K562 (cell line): ENCODE measurements around the gene SLC7A8. TPM values are rescaled to one million over a fixed set of nuclear protein-coding genes. Genes with fewer than 3 reads are reported as not detected.

Experiments used
- ATAC-seq: fragments of 200-7000 bp; cut with Tn5 transposase; 3 replicates; pipeline ENCODE4 v1.9.1; 2020; ENCODE audit warnings: moderate library complexity
- BruUV-seq: library from RNA; stranded (reverse); fragments of 400-500 nt; replicated peaks from 2 replicates; lab custom pipeline; 2021; lab: Mats Ljungman, UMichigan
- CTCF ChIA-PET: fragments of 300-600 bp; formaldehyde crosslinking; extraction: SDS; loops from one replicate; lab custom pipeline; 2021; ENCODE audit warnings: low intra/inter-chr PET ratio; lab: Yijun Ruan, JAX
- POLR2A ChIA-PET: fragments of 300-600, 350-650 bp; sonication (Branson Sonifier 250); formaldehyde crosslinking; extraction: SDS; loops from one replicate; lab custom pipeline; 2021; ENCODE audit warnings: antibody characterized with exemption, inconsistent platforms; lab: Yijun Ruan, JAX
- DNase-seq, 4 experiments: peaks; one replicate each; pipeline versions ENCODE4 v3.0.0 to v3.0.0-alpha.2; 2011 to 2018; ENCODE audit warnings: low spot score in 3 of 4, mixed read lengths in 3 of 4; ENCODE audit errors: extremely low read depth in 1 of 4
- FAIRE-seq: peaks from 2 replicates; lab custom pipeline; 2011; peaks lifted over from hg19 to GRCh38; lab: Jason Lieb, UNC
- H2AFZ ChIP-seq: 2 replicates; pipeline ENCODE4 v1.6.0; 2011; ENCODE audit warnings: low read depth, low read length, control low read depth, inconsistent platforms
- H3K27ac ChIP-seq: fragments of 200-600 bp; 3 replicates; pipeline ENCODE4 v1.8.0; 2011; ENCODE audit warnings: low read depth, mild to moderate bottlenecking, control low read depth, inconsistent platforms, low read length, moderate library complexity, mixed read lengths; ENCODE audit errors: extremely low read depth
- H3K27me3 ChIP-seq, 2 experiments: fragments of 300-600 bp in 1 of 2; 2 replicates in 1 of 2; 3 replicates in 1 of 2; pipeline versions ENCODE4 v1.6.0 to v1.8.0; 2011; ENCODE audit warnings: inconsistent platforms in 2 of 2, low read length in 2 of 2, mild to moderate bottlenecking in 1 of 2, mixed read lengths in 1 of 2, moderate library complexity in 1 of 2; ENCODE audit not compliant: control insufficient read depth in 2 of 2, insufficient read depth in 2 of 2
- H3K36me3 ChIP-seq: fragments of 300-600 bp; 3 replicates; pipeline ENCODE4 v1.8.0; 2011; ENCODE audit warnings: mild to moderate bottlenecking, low read length, inconsistent platforms; ENCODE audit not compliant: control insufficient read depth, insufficient read depth
- H3K4me1 ChIP-seq, 2 experiments: fragments of 200-600 bp in 1 of 2; replicated peaks in 1 of 2; 2 replicates in 1 of 2; 3 replicates in 1 of 2; pipeline versions ENCODE4 v1.5.1 to v1.8.0; 2011; ENCODE audit warnings: inconsistent platforms in 2 of 2, low read length in 2 of 2, mild to moderate bottlenecking in 1 of 2, mixed read lengths in 1 of 2, moderate library complexity in 1 of 2; ENCODE audit not compliant: control insufficient read depth in 2 of 2, insufficient read depth in 2 of 2
- H3K4me2 ChIP-seq: 2 replicates; pipeline ENCODE4 v1.6.1; 2011; ENCODE audit warnings: low read length, control low read depth, inconsistent platforms, mixed read lengths; ENCODE audit not compliant: insufficient read depth
- H3K4me3 ChIP-seq: fragments of 200-600 bp; sonication (generic), shearing (Covaris generic); 2 replicates; pipeline ENCODE4 v1.5.1; 2016; ENCODE audit warnings: control low read depth, inconsistent platforms
- H3K79me2 ChIP-seq: fragments of 200-600 bp; 3 replicates; pipeline ENCODE4 v1.8.0; 2011; ENCODE audit warnings: low read length, inconsistent platforms; ENCODE audit not compliant: control insufficient read depth, insufficient read depth
- H3K9ac ChIP-seq, 2 experiments: 2 replicates each; pipeline versions ENCODE4 v1.6.0 to v1.6.1; 2011; ENCODE audit warnings: low read depth in 2 of 2, low read length in 2 of 2, control low read depth in 1 of 2, inconsistent platforms in 1 of 2, mild to moderate bottlenecking in 1 of 2, mixed read lengths in 1 of 2; ENCODE audit not compliant: insufficient read depth in 1 of 2
- H3K9me1 ChIP-seq: one replicate; pipeline ENCODE4 v1.6.0; 2011; ENCODE audit warnings: inconsistent platforms, mild to moderate bottlenecking, low read length, moderate library complexity; ENCODE audit not compliant: control insufficient read depth, insufficient read depth
- H3K9me3 ChIP-seq: replicated peaks from 2 replicates; pipeline ENCODE4 v1.5.1; 2011; ENCODE audit warnings: low read depth, low read length, inconsistent platforms; ENCODE audit not compliant: control insufficient read depth, insufficient read depth
- H4K20me1 ChIP-seq: replicated peaks from 2 replicates; pipeline ENCODE4 v1.6.1; 2011; ENCODE audit warnings: low read length, inconsistent platforms, mixed read lengths; ENCODE audit not compliant: control insufficient read depth, insufficient read depth
- DDX20 ChIP-seq: fragments of 450-650 bp; IDR thresholded peaks from 2 replicates; pipeline ENCODE4 v1.6.1; 2016; ENCODE audit warnings: missing genetic modification characterization, low read depth, mild to moderate bottlenecking, missing compliant biosample characterization, moderate library complexity
- DPF2 ChIP-seq: fragments of 450-650 bp; IDR thresholded peaks from 2 replicates; pipeline ENCODE4 v1.6.1; 2016
- HDGF ChIP-seq: fragments of 450-650 bp; IDR thresholded peaks from 2 replicates; pipeline ENCODE4 v1.6.1; 2016
- MAFG ChIP-seq: fragments of 450-650 bp; conservative IDR thresholded peaks from 2 replicates; pipeline ENCODE4 v1.6.1; 2016; ENCODE audit warnings: missing genetic modification characterization, missing compliant biosample characterization
- RFX1 ChIP-seq: fragments of 450-650 bp; IDR thresholded peaks from 2 replicates; pipeline ENCODE4 v1.6.1; 2016; ENCODE audit warnings: mild to moderate bottlenecking, moderate library complexity
- TAF1 ChIP-seq: IDR thresholded peaks from 2 replicates; pipeline ENCODE4 v1.6.1; 2011; ENCODE audit warnings: mild to moderate bottlenecking, low read length, moderate library complexity; ENCODE audit not compliant: insufficient read depth, control insufficient read depth, severe bottlenecking; ENCODE audit errors: extremely low read depth
- ZNF121 ChIP-seq: sonication (generic); formaldehyde crosslinking; conservative IDR thresholded peaks from 2 replicates; pipeline ENCODE4 v1.8.0; 2022; ENCODE audit warnings: missing genetic modification reagents
- ZNF224 ChIP-seq: sonication (generic); formaldehyde crosslinking; IDR thresholded peaks from 2 replicates; pipeline ENCODE4 v1.8.0; 2022; ENCODE audit warnings: mild to moderate bottlenecking, missing genetic modification reagents
- WGBS: fragments of 100-300 bp; shearing (Covaris generic); methylation state at CpG from one replicate; pipeline ENCODE4 v1.1.6; 2016; ENCODE audit warnings: low coverage, mixed read lengths; ENCODE audit not compliant: insufficient coverage; ENCODE audit errors: missing lambda C conversion rate; 5-methylcytosine and 5-hydroxymethylcytosine counted together
- in situ Hi-C: fragments of 300-500 bp; cut with MboI; formaldehyde crosslinking; loops from 4 replicates; pipeline ENCODE4 v1.15.0; 2018; ENCODE audit warnings: inconsistent platforms, mixed read lengths
- intact Hi-C: fragments of 100-400 bp; cut with micrococcal nuclease; formaldehyde crosslinking; loops from 2 replicates; pipeline ENCODE4 v1.14.2; 2022
- polyA plus RNA-seq, 8 experiments: library from polyadenylated mRNA; depleted of rRNA in 4 of 8; stranded (reverse) in 5 of 8; unstranded in 3 of 8; fragments of >200 nt; fragmentation: Nextera tagmentation in 2 of 8; fragmentation: Illumina TruSeq in 1 of 8; extraction: Ambion mirVana in 2 of 8; extraction: Trizol in 1 of 8; gene quantifications; 2 replicates each; pipeline versions ENCODE4 v1.2.1 to v1.2.3, GENCODE V29; 2011 to 2014; ENCODE audit warnings: inconsistent platforms in 1 of 8, missing spikeins in 1 of 8
- total RNA-seq, 7 experiments: library from RNA; depleted of rRNA in 6 of 7; stranded (reverse); fragments of >200 nt in 6 of 7; fragmentation: Illumina TruSeq in 2 of 7; extraction: Trizol in 2 of 7; gene quantifications; 2 replicates each; pipeline versions ENCODE4 v1.2.1 to v1.2.3, GENCODE V29; 2011 to 2021; ENCODE audit warnings: low replicate concordance in 1 of 7
- TF ChIP-seq, protein P1 (sequence below): sonication (generic); formaldehyde crosslinking; IDR thresholded peaks from 2 replicates; pipeline ENCODE4 v1.4.0; 2020; ENCODE audit warnings: mild to moderate bottlenecking, missing genetic modification reagents
- TF ChIP-seq, protein P2 (sequence below), 2 experiments: fragments of 450-650 bp; formaldehyde crosslinking in 1 of 2; IDR thresholded peaks; 2 replicates each; pipeline versions ENCODE4 v1.4.0 to v1.6.1; 2014 to 2020; ENCODE audit warnings: mild to moderate bottlenecking in 2 of 2, borderline replicate concordance in 1 of 2, low read depth in 1 of 2

SLC7A8 gene
- total and polyA plus RNA-seq, 9 of the 15 experiments (the other 6 are each of a cell fraction or from before 2014, with no cell fraction given): 2.0 to 33.0 (median 6.0) TPM

DNA sequence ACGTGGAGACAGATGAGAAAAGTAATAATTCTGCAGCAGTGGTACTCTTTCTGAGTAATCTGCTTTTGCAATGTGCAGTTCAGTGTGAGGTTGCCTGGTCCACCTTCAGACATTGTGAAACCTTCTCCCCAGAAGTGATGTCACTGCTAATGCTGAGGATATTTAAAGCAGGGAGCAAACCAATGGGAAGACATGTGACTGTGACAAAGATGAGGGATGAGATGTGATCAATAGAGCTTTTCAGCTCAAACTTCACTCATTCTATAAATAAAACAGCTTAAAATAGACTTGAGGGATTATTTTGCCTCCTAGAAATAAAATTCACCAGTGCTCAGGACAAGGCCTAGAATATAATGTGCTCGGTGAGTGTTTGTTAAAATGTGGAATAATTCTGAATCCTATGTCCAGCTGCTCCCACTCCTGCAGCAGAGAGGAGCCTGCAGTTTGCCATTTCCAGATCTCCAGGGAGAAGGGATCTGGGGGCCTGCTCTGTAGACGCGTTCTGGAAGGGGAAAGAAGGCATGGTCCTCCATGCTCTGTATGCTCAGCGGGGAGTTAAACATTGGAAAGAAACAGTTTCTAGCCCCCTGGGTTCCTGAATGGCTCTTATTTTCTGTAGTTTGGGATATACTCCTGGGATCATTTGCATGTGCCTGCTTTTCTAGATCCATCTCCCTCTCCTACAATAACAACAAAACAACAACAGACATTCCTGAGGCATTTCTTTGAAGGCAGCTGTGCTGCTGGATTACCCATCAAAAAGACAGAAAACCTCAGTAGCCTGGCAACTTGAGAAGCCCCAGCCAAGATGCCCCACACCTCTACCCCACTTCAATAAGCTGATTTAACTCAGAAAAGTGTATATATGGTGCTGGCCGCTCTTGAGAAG, 8.9 kb downstream of the SLC7A8 start (continued):
- no peak for TF ChIP-seq TAF1
- no peak for TF ChIP-seq ZNF121 (CRISPR knock-in tag)
- no peak for TF ChIP-seq MAFG
- no peak for TF ChIP-seq RFX1
- TF ChIP-seq, protein P1, sequence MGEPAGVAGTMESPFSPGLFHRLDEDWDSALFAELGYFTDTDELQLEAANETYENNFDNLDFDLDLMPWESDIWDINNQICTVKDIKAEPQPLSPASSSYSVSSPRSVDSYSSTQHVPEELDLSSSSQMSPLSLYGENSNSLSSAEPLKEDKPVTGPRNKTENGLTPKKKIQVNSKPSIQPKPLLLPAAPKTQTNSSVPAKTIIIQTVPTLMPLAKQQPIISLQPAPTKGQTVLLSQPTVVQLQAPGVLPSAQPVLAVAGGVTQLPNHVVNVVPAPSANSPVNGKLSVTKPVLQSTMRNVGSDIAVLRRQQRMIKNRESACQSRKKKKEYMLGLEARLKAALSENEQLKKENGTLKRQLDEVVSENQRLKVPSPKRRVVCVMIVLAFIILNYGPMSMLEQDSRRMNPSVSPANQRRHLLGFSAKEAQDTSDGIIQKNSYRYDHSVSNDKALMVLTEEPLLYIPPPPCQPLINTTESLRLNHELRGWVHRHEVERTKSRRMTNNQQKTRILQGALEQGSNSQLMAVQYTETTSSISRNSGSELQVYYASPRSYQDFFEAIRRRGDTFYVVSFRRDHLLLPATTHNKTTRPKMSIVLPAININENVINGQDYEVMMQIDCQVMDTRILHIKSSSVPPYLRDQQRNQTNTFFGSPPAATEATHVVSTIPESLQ (CRISPR knock-in tag): no peak
- no peak for TF ChIP-seq DDX20 (tag)
- TF ChIP-seq ZNF224: no peak
- no peak for TF ChIP-seq HDGF

DNA sequence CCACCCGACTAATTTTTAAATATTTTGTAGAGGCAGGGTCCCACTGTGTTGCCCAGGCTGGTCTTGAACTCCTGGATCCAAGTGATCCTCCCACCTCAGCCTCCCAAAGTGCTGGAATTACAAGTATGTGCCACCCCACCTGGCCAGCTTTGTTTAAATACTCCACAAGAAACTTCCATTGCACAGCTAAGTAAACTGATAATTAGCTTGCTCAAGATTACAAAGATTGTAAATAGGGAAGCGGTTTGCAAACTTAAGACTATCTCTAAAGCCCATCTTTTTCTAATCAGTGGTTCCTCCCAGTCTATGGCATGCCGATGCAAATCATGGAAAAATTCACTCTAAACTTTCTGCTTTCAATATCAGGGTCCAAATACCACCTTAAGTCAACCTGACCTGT, 9.7 kb downstream of the SLC7A8 start:
- H3K4me3 ChIP-seq: no peak overlapping the region
- in situ Hi-C loops: no loop called here
- H3K79me2 ChIP-seq: no peaks in the 10 kb centered on the region
- H3K27me3 ChIP-seq: no peaks in the 10 kb centered on the region
- ChIA-PET POLR2A (interaction anchor here (0.7 to 1.7 kb wide), 4 partner anchors 10 to 34 kb away, joined by 3 to 5 read pairs (median 4); no protein-coding TSS in a partner anchor), CTCF (no interaction called here)
- no peaks in the 10 kb centered on the region for H3K36me3 ChIP-seq
- no TSS peak for BruUV-seq
- WGBS: 18% methylated on average over 3 of the region's 3 CpGs
- FAIRE-seq: no peak
- peak overlapping the region in 1 of 2 experiments; percentile 10; a peak in 1 of 4 replicates for H3K9ac ChIP-seq
- peaks cover 4 to 18% of the 10 kb centered on the region in 2 experiments; a peak in 3 of 5 replicates for H3K4me1 ChIP-seq
- DNase-seq: no peak
- 0 out of 2 replicates have a peak overlapping the region, but pooled peaks have one; percentile 61 for H2AFZ ChIP-seq
- H3K9me3 ChIP-seq: no peaks in the 10 kb centered on the region
- H3K4me2 ChIP-seq: no peak overlapping the region
- H4K20me1 ChIP-seq: no peaks in the 10 kb centered on the region
- H3K9me1 ChIP-seq: no peaks in the 10 kb centered on the region
- intact Hi-C loops: no loop called here
- ATAC-seq: no peak
- H3K27ac ChIP-seq: no peak overlapping the region
- TF ChIP-seq, protein P2, sequence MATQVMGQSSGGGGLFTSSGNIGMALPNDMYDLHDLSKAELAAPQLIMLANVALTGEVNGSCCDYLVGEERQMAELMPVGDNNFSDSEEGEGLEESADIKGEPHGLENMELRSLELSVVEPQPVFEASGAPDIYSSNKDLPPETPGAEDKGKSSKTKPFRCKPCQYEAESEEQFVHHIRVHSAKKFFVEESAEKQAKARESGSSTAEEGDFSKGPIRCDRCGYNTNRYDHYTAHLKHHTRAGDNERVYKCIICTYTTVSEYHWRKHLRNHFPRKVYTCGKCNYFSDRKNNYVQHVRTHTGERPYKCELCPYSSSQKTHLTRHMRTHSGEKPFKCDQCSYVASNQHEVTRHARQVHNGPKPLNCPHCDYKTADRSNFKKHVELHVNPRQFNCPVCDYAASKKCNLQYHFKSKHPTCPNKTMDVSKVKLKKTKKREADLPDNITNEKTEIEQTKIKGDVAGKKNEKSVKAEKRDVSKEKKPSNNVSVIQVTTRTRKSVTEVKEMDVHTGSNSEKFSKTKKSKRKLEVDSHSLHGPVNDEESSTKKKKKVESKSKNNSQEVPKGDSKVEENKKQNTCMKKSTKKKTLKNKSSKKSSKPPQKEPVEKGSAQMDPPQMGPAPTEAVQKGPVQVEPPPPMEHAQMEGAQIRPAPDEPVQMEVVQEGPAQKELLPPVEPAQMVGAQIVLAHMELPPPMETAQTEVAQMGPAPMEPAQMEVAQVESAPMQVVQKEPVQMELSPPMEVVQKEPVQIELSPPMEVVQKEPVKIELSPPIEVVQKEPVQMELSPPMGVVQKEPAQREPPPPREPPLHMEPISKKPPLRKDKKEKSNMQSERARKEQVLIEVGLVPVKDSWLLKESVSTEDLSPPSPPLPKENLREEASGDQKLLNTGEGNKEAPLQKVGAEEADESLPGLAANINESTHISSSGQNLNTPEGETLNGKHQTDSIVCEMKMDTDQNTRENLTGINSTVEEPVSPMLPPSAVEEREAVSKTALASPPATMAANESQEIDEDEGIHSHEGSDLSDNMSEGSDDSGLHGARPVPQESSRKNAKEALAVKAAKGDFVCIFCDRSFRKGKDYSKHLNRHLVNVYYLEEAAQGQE (IDR thresholded peaks at IDR 0.05; ENCODE audit: borderline replicate concordance): no peak
- TF ChIP-seq, protein P2 (CRISPR knock-in tag; IDR thresholded peaks at IDR 0.05; ENCODE audit: low read depth): no peak
- 0 out of 2 replicates have a peak, but pooled peaks have one; percentile 26 for TF ChIP-seq DPF2
